NCI-H226 (cell line): ENCODE results near the gene CCDC71L.
"Not testable (repeated sequence)": the region's sequence is repeated elsewhere in the genome, so short reads cannot be mapped to it uniquely, and the experiment has no call there.

Source experiments
- DNase-seq: peaks from one replicate; pipeline ENCODE4 v3.0.0-alpha.2; 2015

Gene CCDC71L

GRCh38 chr7:106660862-106661720 lies at the start of gene CCDC71L:
Gene CCDC71L (minus strand): TSS chr7:106661158. CDS start chr7:106660896, 262 bp downstream.
- DNase-seq, result peak; percentile 87

GRCh38 chr7:106709604-106710003 lies 48.6 kb upstream of the CCDC71L start:
- not testable (repeated sequence) for DNase-seq

GRCh38 chr7:106704000-106704840 lies 43.3 kb upstream of the CCDC71L start:
- DNase-seq, result no peak

- DNase-seq, result no peak
Measured at GRCh38 chr7:106693677-106694353, 32.9 kb upstream of the CCDC71L start.

- DNase-seq, result no peak
Measured at GRCh38 chr7:106692450-106693051, 31.6 kb upstream of the CCDC71L start.

- DNase-seq, result not testable (repeated sequence)
Measured at GRCh38 chr7:106688161-106688560, 27.2 kb upstream of the CCDC71L start.

- no peak for DNase-seq
Measured at GRCh38 chr7:106683941-106684340, 23.0 kb upstream of the CCDC71L start.

GRCh38 chr7:106681815-106682495 lies 21.0 kb upstream of the CCDC71L start:
- DNase-seq, result peak; percentile 77

- peak; percentile 55 for DNase-seq
Measured at GRCh38 chr7:106679153-106679931, 18.4 kb upstream of the CCDC71L start.

DNA sequence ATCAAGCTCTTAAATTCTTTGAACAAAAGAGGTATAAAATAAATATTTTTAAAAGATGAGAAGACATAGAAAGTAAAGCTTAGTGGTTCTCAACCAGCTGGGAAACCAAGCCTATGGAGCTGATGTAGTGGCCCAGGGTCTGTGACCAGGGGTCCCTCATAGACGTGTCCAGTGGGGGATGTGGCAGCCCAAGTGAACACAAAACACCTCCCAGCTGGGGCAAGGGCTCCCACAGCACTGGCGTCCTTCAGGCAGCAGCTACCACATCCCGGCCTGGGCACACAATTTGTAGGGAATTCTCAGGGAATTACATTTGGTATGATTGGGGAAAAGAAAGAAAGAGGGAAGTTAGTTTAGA lies 17.8 kb upstream of the CCDC71L start:
- DNase-seq, result no peak

- DNase-seq, result not testable (repeated sequence)
Measured at GRCh38 chr7:106676506-106676905, 15.5 kb upstream of the CCDC71L start.

GRCh38 chr7:106673688-106674087 lies 12.7 kb upstream of the CCDC71L start:
- DNase-seq, result not testable (repeated sequence)

GRCh38 chr7:106671930-106672329 lies 11.0 kb upstream of the CCDC71L start:
- not testable (repeated sequence) for DNase-seq

- no peak for DNase-seq
Measured at GRCh38 chr7:106671160-106671559, 10.2 kb upstream of the CCDC71L start.

GRCh38 chr7:106668861-106669524 lies 8.0 kb upstream of the CCDC71L start:
- no peak for DNase-seq

DNA sequence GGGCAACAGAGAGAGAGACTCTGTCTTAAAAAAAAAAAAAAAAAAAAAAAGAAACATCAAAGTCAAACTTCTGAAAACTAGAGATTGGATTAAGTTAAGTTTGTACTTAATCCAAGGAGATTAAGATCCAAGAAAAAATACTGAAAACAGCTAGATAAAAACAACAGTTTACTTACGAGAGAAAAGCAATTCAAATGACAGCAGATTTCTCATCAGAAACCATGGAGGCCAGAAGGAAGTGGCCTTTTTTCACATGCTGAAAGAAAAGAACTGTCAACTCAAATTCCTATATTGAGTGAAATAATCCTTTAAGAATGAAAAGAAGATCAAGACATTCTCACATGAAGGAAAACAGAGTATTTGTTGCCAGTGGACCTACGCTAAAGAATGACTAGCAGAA lies 5.4 kb upstream of the CCDC71L start:
- no peak for DNase-seq

DNA sequence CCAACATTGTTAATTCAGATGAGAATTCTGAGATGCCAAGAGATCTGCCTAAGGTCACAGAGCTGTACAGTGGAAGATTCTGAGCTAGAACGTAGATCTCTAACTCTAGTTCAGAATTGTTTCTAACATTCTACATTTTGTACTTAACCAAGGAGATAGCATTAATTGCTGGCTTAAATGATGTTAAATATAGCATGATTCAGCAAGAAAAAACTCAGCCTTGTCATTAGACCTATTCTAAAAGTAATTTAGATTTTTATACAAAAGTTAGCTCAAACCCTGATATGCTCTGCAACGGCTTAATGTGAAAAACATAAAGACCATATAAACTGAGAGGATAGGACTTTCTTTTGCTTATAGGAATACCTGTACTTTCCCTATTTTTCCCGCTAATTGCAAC lies 3.4 kb upstream of the CCDC71L start:
- DNase-seq, result no peak

GRCh38 chr7:106659963-106660861 lies 746 bp downstream of the CCDC71L start:
- peak; percentile 69 for DNase-seq

DNA sequence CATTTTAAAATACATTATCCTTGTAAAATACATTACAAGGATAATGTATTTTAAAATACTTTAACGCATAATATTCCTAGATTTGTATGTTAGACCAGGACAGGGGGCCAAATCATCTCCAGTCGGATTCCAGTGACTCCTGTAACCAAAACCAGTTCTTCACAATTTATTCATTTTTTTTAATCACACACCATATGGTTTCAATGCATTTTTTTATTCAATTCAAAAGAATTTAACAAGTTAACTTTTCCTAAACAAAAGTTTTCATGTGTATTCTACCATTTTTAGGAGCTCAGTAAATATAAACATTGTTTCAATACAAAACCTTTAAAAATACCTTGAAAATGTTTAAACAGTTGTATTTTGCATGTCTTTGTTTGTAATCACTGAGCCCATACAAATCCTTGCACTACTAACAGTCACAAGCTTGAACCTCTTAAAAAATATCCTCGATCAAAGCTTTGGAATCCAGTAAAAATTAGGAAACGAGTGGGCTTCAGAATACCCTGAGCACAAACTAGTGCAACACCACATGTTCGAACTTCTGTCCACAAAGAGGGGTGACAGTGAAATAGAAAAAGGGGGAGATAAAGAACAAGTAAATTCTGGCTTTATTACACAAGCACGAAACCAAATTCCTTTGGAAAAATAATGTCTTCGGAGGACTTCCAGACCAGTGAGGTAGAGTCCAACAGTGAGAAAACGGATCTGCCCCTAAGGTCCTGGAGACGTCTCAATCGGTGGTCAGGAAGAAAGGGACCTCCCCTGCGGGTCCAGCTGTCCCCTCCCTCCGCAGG lies 1.6 kb downstream of the CCDC71L start:
- no peak for DNase-seq
